ENCODE measurements around the gene HAT1.
"Not testable (repeated sequence)": the region's sequence is repeated elsewhere in the genome, so short reads cannot be mapped to it uniquely, and the experiment has no call there.

The HAT1 gene

GRCh38 chr2:171893824-171894611 is 28.2 kb upstream of the HAT1 start, which contains the start of gene SLC25A12:
Gene SLC25A12 (minus strand): TSS chr2:171894244. CDS start chr2:171894214, 30 bp downstream.
- TF ChIP-seq, protein P1, sequence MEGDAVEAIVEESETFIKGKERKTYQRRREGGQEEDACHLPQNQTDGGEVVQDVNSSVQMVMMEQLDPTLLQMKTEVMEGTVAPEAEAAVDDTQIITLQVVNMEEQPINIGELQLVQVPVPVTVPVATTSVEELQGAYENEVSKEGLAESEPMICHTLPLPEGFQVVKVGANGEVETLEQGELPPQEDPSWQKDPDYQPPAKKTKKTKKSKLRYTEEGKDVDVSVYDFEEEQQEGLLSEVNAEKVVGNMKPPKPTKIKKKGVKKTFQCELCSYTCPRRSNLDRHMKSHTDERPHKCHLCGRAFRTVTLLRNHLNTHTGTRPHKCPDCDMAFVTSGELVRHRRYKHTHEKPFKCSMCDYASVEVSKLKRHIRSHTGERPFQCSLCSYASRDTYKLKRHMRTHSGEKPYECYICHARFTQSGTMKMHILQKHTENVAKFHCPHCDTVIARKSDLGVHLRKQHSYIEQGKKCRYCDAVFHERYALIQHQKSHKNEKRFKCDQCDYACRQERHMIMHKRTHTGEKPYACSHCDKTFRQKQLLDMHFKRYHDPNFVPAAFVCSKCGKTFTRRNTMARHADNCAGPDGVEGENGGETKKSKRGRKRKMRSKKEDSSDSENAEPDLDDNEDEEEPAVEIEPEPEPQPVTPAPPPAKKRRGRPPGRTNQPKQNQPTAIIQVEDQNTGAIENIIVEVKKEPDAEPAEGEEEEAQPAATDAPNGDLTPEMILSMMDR (IDR thresholded peaks at IDR 0.05; ENCODE audit: insufficient read depth, low read length, missing control alignments): no peak
- POLR2A ChIA-PET: interaction anchor here (0.7 to 1.7 kb wide), 4 partner anchors 9 to 208 kb away, joined by 3 to 7 read pairs (median 4); partner anchors contain the start of genes DLX1, DLX2 and HAT1
- no peak for DNase-seq (ENCODE audit: low read depth, low spot score)
- CTCF ChIA-PET: interaction anchor here (1.0 to 2.4 kb wide), 4 partner anchors 10 to 213 kb away, joined by 4 to 9 read pairs (median 8); no protein-coding TSS in a partner anchor
- peak within 1 kb of the TSS; percentile 78 for H3K4me3 ChIP-seq (ENCODE audit: low read depth, low read length)

DNA sequence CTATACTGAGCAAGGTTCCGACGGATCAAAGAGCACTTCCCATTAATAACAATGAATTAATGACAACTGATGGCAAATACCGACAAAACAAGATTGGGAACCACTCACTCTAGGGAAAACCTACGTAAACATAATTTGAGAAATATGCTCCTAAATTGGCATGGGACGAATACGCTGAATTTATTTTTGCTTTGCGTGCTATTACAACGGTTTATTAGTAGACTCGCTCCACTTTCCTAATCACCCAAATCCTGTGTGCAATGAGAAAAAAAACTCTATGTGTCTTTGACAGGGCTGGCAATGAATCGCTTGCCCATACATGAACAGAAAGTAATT is 27.7 kb upstream of the HAT1 start:
- peak overlapping the region; percentile 78 for H3K4me3 ChIP-seq (ENCODE audit: low read depth, low read length)
- TF ChIP-seq, protein P1 (IDR thresholded peaks at IDR 0.05; ENCODE audit: insufficient read depth, low read length, missing control alignments): no peak
- POLR2A ChIA-PET: interaction anchor here (0.7 to 1.7 kb wide), 3 partner anchors 28 to 208 kb away, joined by 3 to 7 read pairs (median 6); partner anchors contain the start of genes DLX1, DLX2 and HAT1
- CTCF ChIA-PET: no interaction called here
- DNase-seq (ENCODE audit: low read depth, low spot score): no peak

GRCh38 chr2:171895786-171896185 is 26.5 kb upstream of the HAT1 start:
- ChIA-PET POLR2A (no interaction called here), CTCF (no interaction called here)
- DNase-seq (ENCODE audit: low read depth, low spot score): no peak
- TF ChIP-seq, protein P1 (IDR thresholded peaks at IDR 0.05; ENCODE audit: insufficient read depth, low read length, missing control alignments): no peak
- no peak overlapping the region for H3K4me3 ChIP-seq (ENCODE audit: low read depth, low read length)

DNA sequence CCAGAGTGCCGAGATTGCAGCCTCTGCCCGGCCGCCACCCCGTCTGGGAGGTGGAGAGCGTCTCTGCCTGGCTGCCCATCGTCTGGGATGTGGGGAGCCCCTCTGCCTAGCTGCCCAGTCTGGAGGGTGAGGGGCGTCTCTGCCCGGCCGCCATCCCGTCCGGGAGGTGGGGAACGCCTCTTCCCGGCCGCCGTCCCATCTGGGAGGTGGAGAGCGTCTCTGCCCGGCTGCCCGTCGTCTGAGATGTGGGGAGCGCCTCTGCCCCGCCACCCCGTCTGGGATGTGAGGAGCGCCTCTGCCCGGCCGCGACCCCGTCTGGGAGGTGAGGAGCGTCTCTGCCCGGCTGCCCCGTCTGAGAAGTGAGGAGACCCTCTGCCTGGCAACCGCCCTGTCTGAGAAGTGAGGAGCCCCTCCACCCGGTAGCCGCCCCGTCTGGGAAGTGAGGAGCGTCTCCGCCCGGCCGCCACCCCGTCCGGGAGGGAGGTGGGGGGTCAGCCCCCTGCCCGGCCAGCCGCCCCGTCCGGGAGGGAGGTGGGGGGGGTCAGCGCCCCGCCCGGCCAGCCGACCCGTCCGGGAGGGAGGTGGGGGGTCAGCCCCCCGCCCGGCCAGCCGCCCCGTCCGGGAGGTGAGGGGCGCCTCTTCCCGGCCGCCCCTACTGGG is 22.5 kb upstream of the HAT1 start:
- CTCF ChIA-PET; H3K4me3 ChIP-seq (ENCODE audit: low read depth, low read length); POLR2A ChIA-PET; DNase-seq (ENCODE audit: low read depth, low spot score): not testable (repeated sequence)

GRCh38 chr2:171902840-171903420 is 19.3 kb upstream of the HAT1 start:
- TF ChIP-seq, protein P1 (IDR thresholded peaks at IDR 0.05; ENCODE audit: insufficient read depth, low read length, missing control alignments): no peak
- ChIA-PET POLR2A (no interaction called here), CTCF (no interaction called here)
- no peak for DNase-seq (ENCODE audit: low read depth, low spot score)
- H3K4me3 ChIP-seq (ENCODE audit: low read depth, low read length): no peak overlapping the region

DNA sequence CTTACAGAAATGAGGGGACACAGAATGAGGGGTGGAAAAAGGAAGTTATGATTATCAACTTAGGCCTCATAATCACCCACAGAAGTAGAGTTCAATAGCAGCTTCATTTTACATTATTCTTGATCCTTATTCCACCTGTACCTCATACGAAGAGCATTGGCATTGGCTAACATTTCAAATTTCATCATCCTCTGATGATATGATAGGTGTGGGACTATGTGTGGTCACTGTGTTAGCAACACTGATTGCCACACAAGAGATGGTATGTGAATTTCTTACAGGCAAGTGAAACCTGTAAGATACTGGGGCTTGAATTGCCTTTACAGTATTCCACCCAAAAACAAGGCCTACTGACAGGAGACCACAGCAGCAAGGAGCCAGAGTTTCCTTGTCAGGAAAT is 14.0 kb upstream of the HAT1 start:
- DNase-seq (ENCODE audit: low read depth, low spot score): no peak
- CTCF ChIA-PET: no interaction called here
- TF ChIP-seq, protein P1 (IDR thresholded peaks at IDR 0.05; ENCODE audit: insufficient read depth, low read length, missing control alignments): no peak
- no peak overlapping the region for H3K4me3 ChIP-seq (ENCODE audit: low read depth, low read length)
- POLR2A ChIA-PET: no interaction called here

Data from AG04449 (cell line).